Right lobe of liver (tissue), 6 donors: ENCODE measurements around the gene GCGR. TPM values are rescaled to one million over a fixed set of nuclear protein-coding genes. Genes with fewer than 3 reads are reported as not detected.
"Not testable (repeated sequence)": the region's sequence is repeated elsewhere in the genome, so short reads cannot be mapped to it uniquely, and the experiment has no call there.

Source experiments
- ATAC-seq, 4 donors: fragments of 200-7000 bp; cut with Tn5 transposase; one replicate each; pipeline ENCODE4 v1.9.1; 2020; ENCODE audit warnings: mild to moderate bottlenecking in 4 of 4, moderate library complexity in 4 of 4
- DNase-seq, 3 donors: peaks; one replicate each; pipeline ENCODE4 v3.0.0-alpha.2; 2020
- H3K27ac ChIP-seq, 3 donors: fragments of 200-600 bp; one replicate each; pipeline ENCODE4 v1.8.0; 2022
- H3K27me3 ChIP-seq, 2 donors: fragments of 200-600 bp; one replicate each; pipeline ENCODE4 v1.8.0; 2022
- H3K36me3 ChIP-seq, 4 donors: fragments of 200-600 bp; sonication (generic) in 1 of 4; one replicate each; pipeline versions ENCODE4 v1.5.1 to v1.8.0; 2017 to 2022; ENCODE audit warnings: control low read depth in 1 of 4
- H3K4me1 ChIP-seq, 4 donors: fragments of 200-600 bp; sonication (generic) in 1 of 4; one replicate each; pipeline versions ENCODE4 v1.5.1 to v1.8.0; 2017 to 2022; ENCODE audit warnings: control low read depth in 1 of 4
- H3K4me3 ChIP-seq, 3 donors: fragments of 200-600 bp; one replicate each; pipeline ENCODE4 v1.8.0; 2022
- H3K9me3 ChIP-seq, 4 donors: fragments of 200-600 bp; sonication (generic) in 1 of 4; one replicate each; pipeline versions ENCODE4 v1.5.1 to v1.8.0; 2017 to 2022; ENCODE audit warnings: control low read depth in 1 of 4
- POLR2A ChIP-seq: fragments of 450-650 bp; IDR thresholded peaks from one replicate; pipeline ENCODE4 v1.6.1; 2017; ENCODE audit warnings: antibody characterized with exemption, mild to moderate bottlenecking
- WGBS: methylation state at CpG from one replicate; pipeline ENCODE4 v1.1.6; 2018; ENCODE audit warnings: low coverage, low lambda C conversion rate; ENCODE audit not compliant: insufficient coverage; ENCODE audit errors: missing lambda C conversion rate; 5-methylcytosine and 5-hydroxymethylcytosine counted together
- intact Hi-C, 2 donors: fragments of 100-400 bp; cut with DNase I; formaldehyde crosslinking; loops; one replicate each; pipeline versions ENCODE4 v1.11.2 to v1.14.1; 2022
- total RNA-seq, 6 experiments: library from RNA; depleted of rRNA in 2 of 6; stranded (reverse); fragments of >200 nt in 2 of 6; fragmentation: NEBNext Ultra II Directional in 3 of 6; extraction: Animal tissue kit (Norgen Biotek cat#: 25700) in 3 of 6; gene quantifications; one replicate each; pipeline versions ENCODE4 v1.1.0 to v1.2.4, GENCODE V29; 2016 to 2023
- TF ChIP-seq, protein P1 (sequence below), 4 donors: fragments of 200-600 bp in 3 of 4; fragments of 450-650 bp in 1 of 4; IDR thresholded peaks; one replicate each; pipeline versions ENCODE4 v1.5.1 to v1.8.0; 2016 to 2022; ENCODE audit warnings: antibody characterized with exemption in 4 of 4, mild to moderate bottlenecking in 2 of 4
- donor health status: DM: no; HTN: yes; CAD: no.
- donor health status: DM: no; HTN: no; CAD: no.
- donor health status: DM: no; HTN: no; CAD: no.
- donor health status: DM: no; HTN: yes; CAD: no.
- donor health status: DM: no; HTN: yes; CAD: no.

The GCGR gene
- total RNA-seq, 6 experiments from 2014 or later = 39.5 to 146 (median 68.5) TPM

DNA sequence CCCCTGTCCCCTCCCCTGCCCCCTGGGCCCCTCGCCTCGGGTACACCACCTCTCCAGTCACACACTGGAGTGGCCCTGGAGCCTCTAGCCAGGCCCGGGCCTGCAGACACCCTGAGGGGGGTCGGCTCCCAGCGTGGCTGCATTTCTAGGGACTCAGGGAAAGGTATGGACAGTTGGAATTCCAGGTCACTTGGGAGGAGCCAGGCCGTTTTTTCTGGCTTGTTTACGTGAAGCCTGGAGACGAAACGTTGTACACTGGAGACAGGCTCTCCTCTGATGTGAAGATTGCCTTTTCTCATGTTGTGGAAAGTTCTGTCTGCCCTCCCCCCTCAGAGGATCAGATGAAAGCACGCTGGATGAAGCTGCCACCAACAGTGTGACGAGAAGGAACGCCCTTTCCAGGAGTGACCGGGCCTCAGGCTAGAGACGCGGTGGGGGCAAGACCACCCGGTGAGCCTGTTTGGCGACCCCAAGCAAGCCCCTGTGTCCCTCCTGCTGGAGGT is 34.9 kb downstream of the GCGR start:
- no peak for ATAC-seq
- no peak for DNase-seq
- intact Hi-C loops = no loop called here
- peaks cover 0 to 12% (median 6%) of the 10 kb centered on the region in 4 donors for H3K36me3 ChIP-seq
- TF ChIP-seq POLR2A = no peak
- TF ChIP-seq, protein P1, sequence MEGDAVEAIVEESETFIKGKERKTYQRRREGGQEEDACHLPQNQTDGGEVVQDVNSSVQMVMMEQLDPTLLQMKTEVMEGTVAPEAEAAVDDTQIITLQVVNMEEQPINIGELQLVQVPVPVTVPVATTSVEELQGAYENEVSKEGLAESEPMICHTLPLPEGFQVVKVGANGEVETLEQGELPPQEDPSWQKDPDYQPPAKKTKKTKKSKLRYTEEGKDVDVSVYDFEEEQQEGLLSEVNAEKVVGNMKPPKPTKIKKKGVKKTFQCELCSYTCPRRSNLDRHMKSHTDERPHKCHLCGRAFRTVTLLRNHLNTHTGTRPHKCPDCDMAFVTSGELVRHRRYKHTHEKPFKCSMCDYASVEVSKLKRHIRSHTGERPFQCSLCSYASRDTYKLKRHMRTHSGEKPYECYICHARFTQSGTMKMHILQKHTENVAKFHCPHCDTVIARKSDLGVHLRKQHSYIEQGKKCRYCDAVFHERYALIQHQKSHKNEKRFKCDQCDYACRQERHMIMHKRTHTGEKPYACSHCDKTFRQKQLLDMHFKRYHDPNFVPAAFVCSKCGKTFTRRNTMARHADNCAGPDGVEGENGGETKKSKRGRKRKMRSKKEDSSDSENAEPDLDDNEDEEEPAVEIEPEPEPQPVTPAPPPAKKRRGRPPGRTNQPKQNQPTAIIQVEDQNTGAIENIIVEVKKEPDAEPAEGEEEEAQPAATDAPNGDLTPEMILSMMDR (IDR thresholded peaks at IDR 0.05) = no peak
- no peak overlapping the region for H3K27ac ChIP-seq
- 80% methylated on average over 1 of the region's 17 CpGs for WGBS
- no peaks in the 10 kb centered on the region for H3K27me3 ChIP-seq
- no peaks in the 10 kb centered on the region for H3K9me3 ChIP-seq
- peaks cover 0 to 27% (median 0%) of the 10 kb centered on the region in 4 donors for H3K4me1 ChIP-seq
- H3K4me3 ChIP-seq = no peak overlapping the region

DNA sequence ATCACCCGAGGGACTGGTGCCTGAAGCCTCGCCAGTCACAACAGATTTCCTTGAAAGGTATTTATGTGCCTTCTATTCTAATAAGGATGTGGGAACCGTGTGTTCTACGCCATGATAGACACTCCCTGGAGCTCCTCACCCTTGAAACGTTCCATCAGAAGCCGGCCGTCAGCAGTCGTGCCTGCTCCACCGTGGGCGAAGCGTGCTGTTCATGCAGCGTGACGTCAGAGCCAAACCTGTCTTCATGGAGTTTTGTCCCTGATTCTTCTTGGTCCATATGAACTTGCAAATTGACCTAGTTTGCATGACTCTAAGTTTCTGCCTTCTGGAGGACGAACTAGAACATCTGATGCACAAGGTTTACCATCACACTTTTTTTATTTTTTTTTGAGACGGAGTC is 35.4 kb downstream of the GCGR start:
- ATAC-seq = no peak
- H3K27me3 ChIP-seq = no peaks in the 10 kb centered on the region
- H3K27ac ChIP-seq = no peak overlapping the region
- no peak for DNase-seq
- peaks cover 0 to 23% (median 0%) of the 10 kb centered on the region in 4 donors for H3K4me1 ChIP-seq
- H3K36me3 ChIP-seq = peaks cover 0 to 17% (median 9%) of the 10 kb centered on the region in 4 donors
- TF ChIP-seq, protein P1 (IDR thresholded peaks at IDR 0.05) = no peak
- no peak for TF ChIP-seq POLR2A
- H3K9me3 ChIP-seq = no peaks in the 10 kb centered on the region
- whole genome bisulfite sequencing = 96% methylated on average over 8 of the region's 15 CpGs
- no peak overlapping the region for H3K4me3 ChIP-seq
- intact Hi-C loops = no loop called here

DNA sequence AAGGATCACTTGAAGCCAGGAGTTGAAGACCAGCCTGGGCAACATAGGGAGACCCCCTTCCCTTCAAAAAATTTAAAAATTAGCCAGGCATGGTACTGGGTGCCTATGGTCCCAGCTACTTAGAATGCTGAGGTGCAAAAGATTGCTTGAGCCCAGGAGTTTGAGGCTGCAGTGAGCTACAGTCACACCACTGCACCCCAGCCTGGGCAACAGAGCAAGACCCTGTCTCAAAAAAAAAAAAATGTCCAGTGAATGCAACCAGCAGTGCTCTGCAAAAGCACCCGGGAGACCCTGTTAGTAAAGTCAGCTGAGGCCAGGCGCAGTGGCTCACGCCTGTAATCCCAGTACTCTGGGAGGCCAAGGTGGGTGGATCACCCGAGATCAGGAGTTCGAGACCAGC is 36.1 kb downstream of the GCGR start:
- 89% methylated on average over 5 of the region's 5 CpGs for WGBS
- H3K27me3 ChIP-seq, H3K9me3 ChIP-seq, ATAC-seq, intact Hi-C loops, H3K27ac ChIP-seq, DNase-seq, H3K4me3 ChIP-seq: not testable (repeated sequence)
- H3K36me3 ChIP-seq = peaks cover 4 to 24% (median 13%) of the 10 kb centered on the region in 4 donors
- peaks cover 0 to 22% (median 0%) of the 10 kb centered on the region in 4 donors for H3K4me1 ChIP-seq

DNA sequence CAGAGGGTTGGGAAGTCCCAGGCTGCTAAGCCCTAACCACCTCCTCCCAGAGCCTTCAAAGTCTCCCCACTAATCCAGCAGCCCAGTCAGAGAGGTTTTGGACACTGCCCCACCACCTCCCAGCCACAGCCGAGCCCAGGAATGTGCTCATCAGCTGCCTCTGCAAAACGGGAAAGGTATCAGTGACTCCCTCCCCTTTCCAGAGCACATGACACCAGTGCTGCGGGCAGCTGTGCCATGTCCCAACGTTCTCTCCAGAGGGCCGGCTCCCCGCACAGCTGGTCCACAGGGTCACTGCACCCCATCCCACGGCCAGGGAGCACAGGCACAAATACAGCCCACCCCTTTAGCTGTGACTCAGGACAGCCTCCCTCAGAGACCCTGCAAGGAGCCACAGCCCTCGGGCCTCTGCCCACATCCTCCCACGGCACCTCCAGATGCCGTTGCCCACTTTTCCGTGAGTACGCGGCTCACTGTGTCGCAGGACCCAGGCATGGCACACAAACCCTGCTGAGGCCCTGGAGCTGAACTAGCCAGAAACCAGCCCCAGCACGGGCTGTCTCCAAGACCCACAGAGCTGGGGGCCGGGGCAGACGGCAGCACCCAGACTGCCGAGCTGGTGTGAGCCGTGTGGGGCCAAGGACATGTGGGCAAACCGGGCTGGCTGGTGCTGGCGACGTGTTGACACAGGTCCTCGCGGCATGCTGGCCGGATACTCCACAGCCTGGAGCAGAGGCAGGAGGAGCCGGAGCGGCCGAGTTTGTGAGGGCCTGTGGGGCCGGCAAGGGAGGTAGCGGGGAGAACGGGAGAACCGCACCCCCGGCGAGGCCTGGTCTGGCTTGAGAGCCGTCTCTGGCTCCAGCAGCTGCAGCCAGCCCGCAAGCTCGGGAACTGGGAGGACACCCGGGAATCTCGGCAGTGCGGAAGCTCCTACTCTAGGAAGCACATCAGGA is 37.2 kb downstream of the GCGR start:
- Histone ChIP-seq H3K36me3 (peaks cover 9 to 35% (median 24%) of the 10 kb centered on the region in 4 donors), H3K9me3 (no peaks in the 10 kb centered on the region), H3K4me3 (no peak overlapping the region), H3K4me1 (peaks cover 0 to 22% (median 0%) of the 10 kb centered on the region in 4 donors), H3K27me3 (no peaks in the 10 kb centered on the region), H3K27ac (no peak overlapping the region)
- TF ChIP-seq, protein P1 (IDR thresholded peaks at IDR 0.05) = no peak
- TF ChIP-seq POLR2A = no peak
- DNase-seq (peak in 1 of 3 donors; percentile 69), ATAC-seq (peak; percentile 27 to 60 (median 40))
- 68% methylated on average over 6 of the region's 40 CpGs for WGBS
- intact Hi-C loops = no loop called here

DNA sequence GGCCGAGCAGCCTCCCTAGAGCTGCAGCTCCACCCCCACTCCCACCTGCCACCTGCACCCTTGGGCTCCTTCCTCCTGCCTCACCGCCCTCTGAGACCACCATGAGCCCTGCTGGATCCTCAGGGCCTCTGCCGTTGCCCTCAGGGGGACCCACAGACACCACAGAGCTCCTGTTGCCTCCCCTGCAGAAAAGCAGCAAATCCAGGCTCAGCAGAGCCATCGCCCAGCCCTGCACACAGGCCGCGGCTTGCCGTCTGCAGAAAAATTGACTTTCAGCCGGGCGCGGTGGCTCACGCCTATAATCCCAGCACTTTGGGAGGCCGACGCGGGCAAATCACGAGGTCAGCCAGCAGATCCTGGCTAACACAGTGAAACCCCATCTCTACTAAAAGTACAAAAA is 37.9 kb downstream of the GCGR start:
- Histone ChIP-seq H3K4me3 (no peak overlapping the region), H3K4me1 (peaks cover 0 to 22% (median 0%) of the 10 kb centered on the region in 4 donors), H3K36me3 (peaks cover 9 to 42% (median 32%) of the 10 kb centered on the region in 4 donors), H3K9me3 (no peaks in the 10 kb centered on the region), H3K27ac (no peak overlapping the region), H3K27me3 (no peaks in the 10 kb centered on the region)
- TF ChIP-seq POLR2A = no peak
- TF ChIP-seq, protein P1 (IDR thresholded peaks at IDR 0.05) = no peak
- DNase-seq = no peak
- WGBS = 69% methylated on average over 7 of the region's 15 CpGs
- intact Hi-C loops = no loop called here
- ATAC-seq = peak in 1 of 4 donors; percentile 1
